NCI-H82 treated with DMSO at 0.1 percent for 48 hours (cell line): Measurements from ENCODE around the gene SAXO2.
"Not testable (repeated sequence)": the region's sequence is repeated elsewhere in the genome, so short reads cannot be mapped to it uniquely, and the experiment has no call there.

Source experiments
- DNase-seq: peaks from one replicate; lab custom pipeline; 2025; ENCODE audit not compliant: unreplicated experiment; lab: John Stamatoyannopoulos, UW

SAXO2 gene

GRCh38 chr15:82332711-82333602 lies 70.3 kb downstream of the SAXO2 start:
- DNase-seq: not testable (repeated sequence)

GRCh38 chr15:82333603-82334553 lies 71.3 kb downstream of the SAXO2 start:
- not testable (repeated sequence) for DNase-seq
